B cell (primary cell): ENCODE data around the gene MED26. TPM values are rescaled to one million over a fixed set of nuclear protein-coding genes. Genes with fewer than 3 reads are reported as not detected.

Experiments
- ATAC-seq: fragments of 200-7000 bp; cut with Tn5 transposase; one replicate; pipeline ENCODE4 v1.10.0; 2021; ENCODE audit warnings: low read depth, mild to moderate bottlenecking, moderate number of reproducible peaks, moderate library complexity
- CTCF ChIA-PET: fragments of 350-600 bp; sonication (Branson Sonifier 250); formaldehyde crosslinking; loops from one replicate; lab custom pipeline; 2021; ENCODE audit warnings: antibody characterized with exemption, inconsistent platforms; lab: Charles Lee
- POLR2A ChIA-PET: fragments of 350-600 bp; sonication (Branson Sonifier 250); formaldehyde crosslinking; loops from one replicate; lab custom pipeline; 2021; ENCODE audit warnings: antibody characterized with exemption; lab: Charles Lee
- DNase-seq: peaks from one replicate; pipeline ENCODE4 v3.0.0; 2013
- H2AFZ ChIP-seq: 2 replicates; pipeline ENCODE4 v1.6.1; 2012; ENCODE audit warnings: mild to moderate bottlenecking, low read depth, low read length; ENCODE audit not compliant: insufficient read depth, poor library complexity, severe bottlenecking
- H3K27ac ChIP-seq, 2 donors: 1 replicate in 1 of 2; 2 replicates in 1 of 2; pipeline ENCODE4 v1.5.1; 2012 to 2013; ENCODE audit warnings: low read length in 2 of 2, mild to moderate bottlenecking in 2 of 2, moderate library complexity in 1 of 2
- H3K27me3 ChIP-seq, 4 experiments: fragments of 200-600 bp in 1 of 4; sonication (generic) in 1 of 4; replicated peaks in 1 of 4; 1 replicate in 2 of 4; 2 replicates in 2 of 4; pipeline versions ENCODE4 v1.6.1 to v1.7.0; 2013 to 2016; ENCODE audit warnings: low read length in 3 of 4, mild to moderate bottlenecking in 2 of 4, mixed read lengths in 1 of 4, moderate library complexity in 1 of 4; ENCODE audit not compliant: insufficient read depth in 4 of 4, control insufficient read depth in 3 of 4; ENCODE audit errors: control extremely low read depth in 1 of 4
- H3K36me3 ChIP-seq, 2 experiments: replicated peaks in 1 of 2; 1 replicate in 1 of 2; 2 replicates in 1 of 2; pipeline versions ENCODE4 v1.6.1 to v1.7.1; 2013; ENCODE audit warnings: low read length in 1 of 2; ENCODE audit not compliant: insufficient read depth in 2 of 2, control insufficient read depth in 1 of 2; ENCODE audit errors: control extremely low read depth in 1 of 2, extremely low read depth in 1 of 2
- H3K4me1 ChIP-seq, 2 donors: fragments of 200-600 bp in 1 of 2; sonication (generic) in 1 of 2; 1 replicate in 1 of 2; 2 replicates in 1 of 2; pipeline versions ENCODE4 v1.5.1 to v1.6.1; 2013 to 2017; ENCODE audit warnings: low read length in 2 of 2; ENCODE audit not compliant: control insufficient read depth in 2 of 2, insufficient read depth in 2 of 2
- H3K4me2 ChIP-seq: replicated peaks from 2 replicates; pipeline ENCODE3; 2012; ENCODE audit warnings: mild to moderate bottlenecking, low read depth, low read length; ENCODE audit not compliant: poor library complexity, severe bottlenecking
- H3K4me3 ChIP-seq, 5 experiments: fragments of 200-600 bp in 1 of 5; sonication (generic) in 1 of 5; 1 replicate in 3 of 5; 2 replicates in 2 of 5; pipeline versions ENCODE4 v1.5.1 to v1.7.0; 2011 to 2016; ENCODE audit warnings: low read length in 4 of 5, mild to moderate bottlenecking in 4 of 5, low read depth in 2 of 5, control low read depth in 1 of 5, moderate library complexity in 1 of 5; ENCODE audit not compliant: insufficient read depth in 1 of 5; ENCODE audit errors: control extremely low read depth in 1 of 5, extremely low read depth in 1 of 5
- H3K79me2 ChIP-seq: fragments of 200-600 bp; sonication (generic); one replicate; pipeline ENCODE4 v1.6.0; 2016; ENCODE audit warnings: low read length; ENCODE audit not compliant: control insufficient read depth, insufficient read depth
- H3K9ac ChIP-seq: fragments of 200-600 bp; sonication (generic); 2 replicates; pipeline ENCODE4 v1.6.1; 2017; ENCODE audit warnings: mild to moderate bottlenecking, low read length, moderate library complexity
- H3K9me3 ChIP-seq, 3 donors: one replicate each; pipeline versions ENCODE4 v1.6.1 to v1.7.1; 2013; ENCODE audit warnings: low read length in 2 of 3; ENCODE audit not compliant: control insufficient read depth in 2 of 3, insufficient read depth in 1 of 3; ENCODE audit errors: control extremely low read depth in 1 of 3
- H4K20me1 ChIP-seq: 2 replicates; pipeline ENCODE4 v1.6.0; 2012; ENCODE audit warnings: mild to moderate bottlenecking, low read length; ENCODE audit not compliant: insufficient read depth, control insufficient read depth, poor library complexity, severe bottlenecking
- H3K27ac Mint-ChIP-seq: one replicate; pipeline ENCODE4 v1.8.0; 2021; ENCODE audit warnings: mixed read lengths
- H3K27me3 Mint-ChIP-seq: one replicate; pipeline ENCODE4 v1.8.0; 2021; ENCODE audit warnings: mixed read lengths
- H3K4me1 Mint-ChIP-seq: one replicate; pipeline ENCODE4 v1.8.0; 2021; ENCODE audit warnings: mixed read lengths
- H3K4me3 Mint-ChIP-seq: one replicate; pipeline ENCODE4 v1.8.0; 2021; ENCODE audit warnings: mixed read lengths
- H3K9me3 Mint-ChIP-seq: one replicate; pipeline ENCODE4 v1.8.0; 2022; ENCODE audit warnings: mixed read lengths; ENCODE audit not compliant: insufficient read depth
- CTCF ChIP-seq: fragments of 200-600 bp; IDR thresholded peaks from one replicate; pipeline ENCODE4 v1.8.0; 2022; ENCODE audit warnings: antibody characterized with exemption, mild to moderate bottlenecking
- EZH2 ChIP-seq: IDR thresholded peaks from 2 replicates; pipeline ENCODE4 v1.6.1; 2012; ENCODE audit warnings: borderline replicate concordance, low read depth, mild to moderate bottlenecking, moderate library complexity, low read length; ENCODE audit not compliant: insufficient read depth, poor library complexity, severe bottlenecking
- WGBS: methylation state at CpG from one replicate; pipeline ENCODE4 v1.1.5; 2013; ENCODE audit warnings: missing lambda C conversion rate; ENCODE audit not compliant: insufficient coverage; 5-methylcytosine and 5-hydroxymethylcytosine counted together
- intact Hi-C: fragments of 100-400 bp; cut with micrococcal nuclease; formaldehyde crosslinking; loops from one replicate; pipeline ENCODE4 v1.10.0; 2022
- polyA plus RNA-seq: library from polyadenylated mRNA; depleted of rRNA; stranded (reverse); fragments of >200 nt; gene quantifications from 2 replicates; pipeline ENCODE4 v1.2.3, GENCODE V29; 2012
- total RNA-seq, 2 donors: library from RNA; stranded (reverse); fragments of 120-200 nt in 1 of 2; gene quantifications; 1 replicate in 1 of 2; 2 replicates in 1 of 2; pipeline versions ENCODE4 v1.2.3 to v1.2.4, GENCODE V29; 2013 to 2022

MED26 gene
- total and polyA plus RNA-seq, 2 donors (not counting 1 experiment from before 2014, with no cell fraction given) = 15.6 to 33.6 TPM

GRCh38 chr19:16621165-16621800, 6.7 kb downstream of the MED26 start:
- H3K27me3 Mint-ChIP-seq = no peaks in the 10 kb centered on the region
- no peak overlapping the region for H2AFZ ChIP-seq
- no peak overlapping the region for H3K27ac ChIP-seq
- no peak overlapping the region for H3K4me3 Mint-ChIP-seq
- TF ChIP-seq CTCF (no peak), EZH2 (no peak)
- H4K20me1 ChIP-seq = peaks cover 98% of the 10 kb centered on the region
- DNase-seq (no peak), ATAC-seq (no peak)
- no peak overlapping the region for H3K4me3 ChIP-seq
- POLR2A ChIA-PET = no interaction called here
- H3K36me3 ChIP-seq = peaks cover 0 to 36% of the 10 kb centered on the region in 2 experiments
- no peak overlapping the region for H3K4me2 ChIP-seq
- no peaks in the 10 kb centered on the region for H3K9me3 ChIP-seq
- peaks cover 100% of the 10 kb centered on the region for H3K79me2 ChIP-seq
- H3K4me1 ChIP-seq = peaks cover 30 to 47% of the 10 kb centered on the region in 2 donors
- intact Hi-C loops = no loop called here
- peaks cover 85% of the 10 kb centered on the region for H3K4me1 Mint-ChIP-seq
- no peak overlapping the region for H3K27ac Mint-ChIP-seq
- no peak overlapping the region for H3K9ac ChIP-seq
- no peaks in the 10 kb centered on the region for H3K27me3 ChIP-seq
- 99% methylated on average over 7 of the region's 7 CpGs for WGBS
- H3K9me3 Mint-ChIP-seq = no peaks in the 10 kb centered on the region
- CTCF ChIA-PET = no interaction called here

GRCh38 chr19:16620584-16620983, 7.4 kb downstream of the MED26 start:
- POLR2A ChIA-PET = no interaction called here
- H4K20me1 ChIP-seq = peaks cover 99% of the 10 kb centered on the region

More at GRCh38 chr19:16620584-16620983, 7.4 kb downstream of the MED26 start:
- WGBS = no CpG with 5 or more reads among the region's 3 CpGs
- Histone ChIP-seq H3K36me3 (peaks cover 0 to 33% of the 10 kb centered on the region in 2 experiments), H3K27me3 (no peaks in the 10 kb centered on the region), H3K4me2 (no peak overlapping the region), H3K9ac (no peak overlapping the region), H3K9me3 (no peaks in the 10 kb centered on the region), H3K79me2 (peaks cover 100% of the 10 kb centered on the region), H3K27ac (no peak overlapping the region), H3K4me1 (peaks cover 30 to 47% of the 10 kb centered on the region in 2 donors), H2AFZ (no peak overlapping the region), H3K4me3 (no peak overlapping the region)
- DNase-seq (no peak), ATAC-seq (no peak)
- intact Hi-C loops = no loop called here
- H3K4me3 Mint-ChIP-seq = no peak overlapping the region
- TF ChIP-seq EZH2 (no peak), CTCF (no peak)
- H3K9me3 Mint-ChIP-seq = no peaks in the 10 kb centered on the region
- CTCF ChIA-PET = no interaction called here
- H3K27me3 Mint-ChIP-seq = no peaks in the 10 kb centered on the region
- no peak overlapping the region for H3K27ac Mint-ChIP-seq
- H3K4me1 Mint-ChIP-seq = peaks cover 85% of the 10 kb centered on the region
